Upper lobe of right lung (tissue), 1 donor: Measurements from ENCODE around the gene BFSP2. TPM values are rescaled to one million over a fixed set of nuclear protein-coding genes. Genes with fewer than 3 reads are reported as not detected.
A peak's percentile ranks its signal among the peaks of the same experiment; 100 is the strongest.

Experiments used
- ATAC-seq: fragments of 200-7000 bp; cut with Tn5 transposase; one replicate; pipeline ENCODE4 v1.9.1; 2020; ENCODE audit warnings: mild to moderate bottlenecking, moderate library complexity
- DNase-seq: peaks from one replicate; pipeline ENCODE4 v3.0.0-alpha.2; 2020
- H3K27ac ChIP-seq: fragments of 200-600 bp; one replicate; pipeline ENCODE4 v1.8.0; 2022
- H3K27me3 ChIP-seq: fragments of 200-600 bp; one replicate; pipeline ENCODE4 v1.8.0; 2022; ENCODE audit warnings: mild to moderate bottlenecking
- H3K36me3 ChIP-seq: fragments of 200-600 bp; one replicate; pipeline ENCODE4 v1.8.0; 2022
- H3K4me1 ChIP-seq: fragments of 200-600 bp; one replicate; pipeline ENCODE4 v1.8.0; 2022
- H3K4me3 ChIP-seq: fragments of 200-600 bp; one replicate; pipeline ENCODE4 v1.8.0; 2022; ENCODE audit warnings: mild to moderate bottlenecking
- H3K9me3 ChIP-seq: fragments of 200-600 bp; one replicate; pipeline ENCODE4 v1.8.0; 2022
- CTCF ChIP-seq: fragments of 200-600 bp; IDR thresholded peaks from one replicate; pipeline ENCODE4 v1.8.0; 2022; ENCODE audit warnings: antibody characterized with exemption
- intact Hi-C: fragments of 100-400 bp; cut with DNase I; formaldehyde crosslinking; loops from one replicate; pipeline ENCODE4 v1.11.0; 2022
- total RNA-seq: library from RNA; stranded (reverse); fragmentation: NEBNext Ultra II Directional; extraction: Animal tissue kit (Norgen Biotek cat#: 25700); gene quantifications from one replicate; pipeline ENCODE4 v1.2.1, GENCODE V29; 2021
- donor health status: DM: no; HTN: yes; CAD: no; lungs with severe emphysema.

Gene BFSP2
- total RNA-seq, 1 donor from 2014 or later: not detected

GRCh38 chr3:133506215-133506901, 106.5 kb downstream of the BFSP2 start:
- ATAC-seq: peak; percentile 80
- intact Hi-C loops: no loop called here
- Histone ChIP-seq H3K9me3 (no peaks in the 10 kb centered on the region), H3K27ac (peak overlapping the region; percentile 8), H3K4me3 (peak overlapping the region; percentile 2), H3K27me3 (no peaks in the 10 kb centered on the region), H3K36me3 (no peaks in the 10 kb centered on the region), H3K4me1 (peaks cover 7% of the 10 kb centered on the region)
- no peak for DNase-seq
- TF ChIP-seq CTCF: no peak

- intact Hi-C loops: no loop called here
- ATAC-seq (no peak), DNase-seq (no peak)
- Histone ChIP-seq H3K27ac (no peak overlapping the region), H3K9me3 (no peaks in the 10 kb centered on the region), H3K36me3 (no peaks in the 10 kb centered on the region), H3K27me3 (no peaks in the 10 kb centered on the region), H3K4me1 (peaks cover 7% of the 10 kb centered on the region), H3K4me3 (no peak overlapping the region)
- no peak for TF ChIP-seq CTCF
These were observed 109.6 kb downstream of the BFSP2 start for GRCh38 chr3:133509488-133509887.

GRCh38 chr3:133512416-133513089, 112.7 kb downstream of the BFSP2 start:
- H3K27me3 ChIP-seq: no peaks in the 10 kb centered on the region
- no peak overlapping the region for H3K4me3 ChIP-seq
- no peaks in the 10 kb centered on the region for H3K9me3 ChIP-seq
- no peak overlapping the region for H3K27ac ChIP-seq
- intact Hi-C loops: no loop called here
- no peaks in the 10 kb centered on the region for H3K4me1 ChIP-seq
- no peak for DNase-seq
- ATAC-seq: no peak
- no peaks in the 10 kb centered on the region for H3K36me3 ChIP-seq
- no peak for TF ChIP-seq CTCF

GRCh38 chr3:133514418-133514817, 114.6 kb downstream of the BFSP2 start:
- H3K4me3 ChIP-seq: no peak overlapping the region
- H3K9me3 ChIP-seq: no peaks in the 10 kb centered on the region
- no peak for DNase-seq
- no peaks in the 10 kb centered on the region for H3K4me1 ChIP-seq
- H3K36me3 ChIP-seq: no peaks in the 10 kb centered on the region
- TF ChIP-seq CTCF: no peak
- no peaks in the 10 kb centered on the region for H3K27me3 ChIP-seq
- no peak for ATAC-seq
- intact Hi-C loops: no loop called here
- H3K27ac ChIP-seq: no peak overlapping the region

- Histone ChIP-seq H3K4me1 (no peaks in the 10 kb centered on the region), H3K4me3 (no peak overlapping the region), H3K27ac (no peak overlapping the region), H3K36me3 (no peaks in the 10 kb centered on the region), H3K27me3 (no peaks in the 10 kb centered on the region), H3K9me3 (no peaks in the 10 kb centered on the region)
- no peak for TF ChIP-seq CTCF
- DNase-seq (no peak), ATAC-seq (no peak)
- intact Hi-C loops: no loop called here
These were observed 115.3 kb downstream of the BFSP2 start for GRCh38 chr3:133515127-133515526.
